Measurements from ENCODE around the gene TBPL1.

- TF ChIP-seq CTCF (IDR thresholded peaks at IDR 0.05), result no peak
- no peak for TF ChIP-seq POLR2A (IDR thresholded peaks at IDR 0.05)
- TF ChIP-seq POLR2AphosphoS5 (IDR thresholded peaks at IDR 0.05), result no peak
Measured at GRCh38 chr6:134031696-134032255, 78.8 kb downstream of the TBPL1 start.
